GM12878 (cell line): ENCODE results near the gene TACC3. TPM values are rescaled to one million over a fixed set of nuclear protein-coding genes. Genes with fewer than 3 reads are reported as not detected.
A peak's percentile ranks its signal among the peaks of the same experiment; 100 is the strongest.

Source experiments
- BRCA1 ChIP-seq: IDR thresholded peaks from 2 replicates; pipeline ENCODE4 v1.6.1; 2011; ENCODE audit warnings: low read depth, low read length, improper control_type of control experiment
- CBFB ChIP-seq: IDR thresholded peaks from 2 replicates; pipeline ENCODE4 v1.6.1; 2016; ENCODE audit warnings: antibody characterized with exemption, low read depth
- CHD1 ChIP-seq: IDR thresholded peaks from 2 replicates; pipeline ENCODE4 v1.6.1; 2012; ENCODE audit warnings: low read depth, low read length, improper control_type of control experiment
- EGR1 ChIP-seq, 2 experiments: IDR thresholded peaks; 1 replicate in 1 of 2; 2 replicates in 1 of 2; pipeline ENCODE4 v1.6.1; 2011 to 2012; ENCODE audit warnings: low read depth in 2 of 2, low read length in 2 of 2, borderline replicate concordance in 1 of 2, mild to moderate bottlenecking in 1 of 2, moderate library complexity in 1 of 2
- GATAD2B ChIP-seq: fragments of 450-650 bp; conservative IDR thresholded peaks from 2 replicates; pipeline ENCODE4 v1.6.1; 2017; ENCODE audit warnings: low read depth, mild to moderate bottlenecking, moderate library complexity
- HDGF ChIP-seq: fragments of 450-650 bp; IDR thresholded peaks from 2 replicates; pipeline ENCODE4 v1.6.1; 2016; ENCODE audit warnings: antibody characterized with exemption
- JUND ChIP-seq: IDR thresholded peaks from 2 replicates; pipeline ENCODE4 v1.6.1; 2012; ENCODE audit warnings: low read depth, mild to moderate bottlenecking, low read length, improper control_type of control experiment, moderate library complexity
- KLF5 ChIP-seq: fragments of 450-650 bp; IDR thresholded peaks from 2 replicates; pipeline ENCODE4 v1.6.1; 2014; ENCODE audit warnings: mild to moderate bottlenecking; ENCODE audit not compliant: partially characterized antibody
- MXI1 ChIP-seq: fragments of 150-350 bp; IDR thresholded peaks from 2 replicates; pipeline ENCODE4 v1.6.1; 2011; ENCODE audit warnings: low read depth, mild to moderate bottlenecking, inconsistent platforms, low read length, improper control_type of control experiment
- NR2C2 ChIP-seq: IDR thresholded peaks from 2 replicates; pipeline ENCODE4 v1.6.1; 2011; ENCODE audit warnings: borderline replicate concordance, low read depth; ENCODE audit not compliant: control insufficient read depth, insufficient read length
- NRF1 ChIP-seq: conservative IDR thresholded peaks from 2 replicates; pipeline ENCODE4 v1.6.1; 2011; ENCODE audit warnings: mild to moderate bottlenecking, low read depth, low read length, improper control_type of control experiment
- PKNOX1 ChIP-seq: fragments of 450-650 bp; IDR thresholded peaks from 2 replicates; pipeline ENCODE4 v1.6.1; 2016; ENCODE audit warnings: mild to moderate bottlenecking
- RB1 ChIP-seq: fragments of 450-650 bp; formaldehyde crosslinking; IDR thresholded peaks from 2 replicates; pipeline ENCODE4 v1.6.1; 2017; ENCODE audit warnings: mild to moderate bottlenecking, borderline replicate concordance
- REST ChIP-seq: IDR thresholded peaks from 2 replicates; pipeline ENCODE4 v1.6.1; 2012; ENCODE audit warnings: mild to moderate bottlenecking, low read depth, low read length
- RUNX3 ChIP-seq: IDR thresholded peaks from 2 replicates; pipeline ENCODE4 v1.6.1; 2012; ENCODE audit warnings: low read length, inconsistent platforms
- SKIL ChIP-seq: fragments of 450-650 bp; IDR thresholded peaks from 2 replicates; pipeline ENCODE4 v1.6.1; 2017; ENCODE audit warnings: mild to moderate bottlenecking, low read depth, inconsistent platforms; ENCODE audit not compliant: poor library complexity, severe bottlenecking
- SP1 ChIP-seq: IDR thresholded peaks from one replicate; pipeline ENCODE4 v1.6.1; 2011; ENCODE audit warnings: low read depth, low read length
- SPI1 ChIP-seq: IDR thresholded peaks from 2 replicates; pipeline ENCODE4 v1.6.1; 2011; ENCODE audit warnings: low read depth, mild to moderate bottlenecking, low read length, moderate library complexity, borderline replicate concordance; ENCODE audit not compliant: insufficient read depth
- SREBF1 ChIP-seq: IDR thresholded peaks from 2 replicates; pipeline ENCODE4 v1.6.1; 2012; ENCODE audit warnings: mild to moderate bottlenecking, low read length
- TCF12 ChIP-seq: IDR thresholded peaks from 2 replicates; pipeline ENCODE4 v1.6.1; 2011; ENCODE audit warnings: low read depth, mild to moderate bottlenecking, low read length
- YY1 ChIP-seq: IDR thresholded peaks from 2 replicates; pipeline ENCODE4 v1.6.1; 2011; ENCODE audit warnings: low read depth, mild to moderate bottlenecking, low read length
- ZNF217 ChIP-seq: fragments of 450-650 bp; IDR thresholded peaks from 2 replicates; pipeline ENCODE4 v1.6.1; 2017; ENCODE audit warnings: antibody characterized with exemption, mild to moderate bottlenecking
- polyA plus RNA-seq, 11 experiments: library from polyadenylated mRNA; depleted of rRNA in 4 of 11; unstranded in 6 of 11; stranded (reverse) in 5 of 11; fragments of >200 nt; fragmentation: Nextera tagmentation in 4 of 11; fragmentation: Illumina TruSeq in 1 of 11; extraction: Ambion mirVana in 4 of 11; extraction: Trizol in 1 of 11; gene quantifications; 1 replicate in 1 of 11; 2 replicates in 10 of 11; pipeline versions ENCODE4 v1.2.1 to v1.2.3, GENCODE V29; 2011 to 2016; ENCODE audit warnings: inconsistent platforms in 2 of 11, missing spikeins in 2 of 11, low read depth in 1 of 11
- total RNA-seq, 4 experiments: library from RNA; depleted of rRNA in 3 of 4; stranded (reverse); fragments of >200 nt in 3 of 4; fragmentation: Illumina TruSeq in 1 of 4; extraction: Trizol in 1 of 4; gene quantifications; 2 replicates each; pipeline versions ENCODE4 v1.2.1 to v1.2.3, GENCODE V29; 2013 to 2021

Gene TACC3
- total and polyA plus RNA-seq, 10 of the 15 experiments (the other 5 are each of a cell fraction or from before 2014, with no cell fraction given), result 2.8 to 121 (median 73.3) TPM

- no peak for TF ChIP-seq REST
- no peak for TF ChIP-seq RUNX3
- TF ChIP-seq SPI1, result peak; percentile 34; the same call in 1 of the 2 replicates
- no peak for TF ChIP-seq NR2C2
- TF ChIP-seq CBFB, result peak; percentile 79; the same call in 1 of the 2 replicates
- peak; percentile 26 for TF ChIP-seq YY1
- peak; percentile 100 for TF ChIP-seq RB1
- peak; percentile 96 for TF ChIP-seq MXI1
- peak; percentile 98 for TF ChIP-seq JUND
- peak; percentile 91 for TF ChIP-seq SP1
- peak; percentile 62; the same call in 1 of the 2 replicates for TF ChIP-seq TCF12
- peak; percentile 100 for TF ChIP-seq GATAD2B
- TF ChIP-seq SKIL, result no peak
- peak; percentile 17; the same call in 1 of the 2 replicates for TF ChIP-seq NRF1
- 0 out of 2 replicates have a peak, but pooled peaks have one; percentile 5 for TF ChIP-seq BRCA1
- peak; percentile 93 for TF ChIP-seq SREBF1
- no peak for TF ChIP-seq ZNF217
- TF ChIP-seq CHD1, result peak; percentile 97
- peak in 1 of 2 experiments; percentile 47; a peak in 1 of 3 replicates for TF ChIP-seq EGR1 (IDR thresholded peaks at IDR 0.05; ENCODE audit: borderline replicate concordance in 1 of 2, low read depth in 2 of 2, low read length in 2 of 2)
- peak; percentile 70; the same call in 1 of the 2 replicates for TF ChIP-seq HDGF
- peak; percentile 99 for TF ChIP-seq KLF5
- TF ChIP-seq PKNOX1, result no peak
These were observed 8.9 kb upstream of the TACC3 start, which contains the start of gene SLBP (continued) for GRCh38 chr4:1712216-1713002.
